Measurements from ENCODE around the gene TMEM95. TPM values are rescaled to one million over a fixed set of nuclear protein-coding genes. Genes with fewer than 3 reads are reported as not detected.

TMEM95 gene
- total RNA-seq (2022; extraction: Qiagen RNA extraction; ENCODE audit: low read depth): not detected in 5 replicates

GRCh38 chr17:7355053-7355452, at the start of gene TMEM95:
TSS of gene TMEM95 (plus strand) at chr17:7355156. CDS start at chr17:7355205, 49 bp downstream.

GRCh38 chr17:7306911-7307685, 47.9 kb upstream of the TMEM95 start, which contains the start of gene EIF5A:
TSS of gene EIF5A (plus strand) at chr17:7307628. CDS start at chr17:7309636, 2,008 bp downstream.

GRCh38 chr17:7314719-7315569, 40.0 kb upstream of the TMEM95 start, which contains the start of gene GPS2:
TSS of gene GPS2 (minus strand) at chr17:7315360. CDS start at chr17:7315052, 308 bp downstream.

GRCh38 chr17:7328840-7329373, 26.0 kb upstream of the TMEM95 start, which contains the start of gene NEURL4:
TSS of gene NEURL4 (minus strand) at chr17:7329335. CDS start at chr17:7329312, 23 bp downstream.

GRCh38 chr17:7336240-7337175, 18.4 kb upstream of the TMEM95 start, which contains the start of gene ACAP1:
TSS of gene ACAP1 (plus strand) at chr17:7336529. CDS start at chr17:7336735, 206 bp downstream.

GRCh38 chr17:7351665-7352502, 3.1 kb upstream of the TMEM95 start, which contains the start of gene KCTD11:
TSS of gene KCTD11 (plus strand) at chr17:7352162.

GRCh38 chr17:7380855-7381683, 26.1 kb downstream of the TMEM95 start, which contains the start of gene TNK1:
TSS of gene TNK1 (plus strand) at chr17:7381089. CDS start at chr17:7382927, 1,838 bp downstream.

GRCh38 chr17:7394452-7395191, 39.7 kb downstream of the TMEM95 start, which contains the start of gene PLSCR3:
TSS of gene PLSCR3 (minus strand) at chr17:7394525. CDS start at chr17:7394110, 415 bp downstream.

GRCh38 chr17:7403977-7404736, 49.2 kb downstream of the TMEM95 start, which contains the start of gene TMEM256:
TSS of gene TMEM256 (minus strand) at chr17:7404097. CDS start at chr17:7404084, 13 bp downstream.

Other genes starting within 250 kb of the TMEM95 start
- 0.17 TPM in 1 of 5 replicates, not detected in the others for gene ASGR2, start 240.3 kb upstream of the TMEM95 start, total RNA-seq (2022; extraction: Qiagen RNA extraction; ENCODE audit: low read depth)
- gene ASGR1, start 175.8 kb upstream of the TMEM95 start, total RNA-seq (2022; extraction: Qiagen RNA extraction; ENCODE audit: low read depth): 0.69 to 2.2 TPM (median 1.1 TPM) in 5 replicates
- gene DLG4, start 135.3 kb upstream of the TMEM95 start, total RNA-seq (2022; extraction: Qiagen RNA extraction; ENCODE audit: low read depth): 5.1 to 8.9 TPM (median 7.9 TPM) in 5 replicates
- gene ACADVL, start 135.2 kb upstream of the TMEM95 start, total RNA-seq (2022; extraction: Qiagen RNA extraction; ENCODE audit: low read depth): 303 to 481 TPM (median 423 TPM) in 5 replicates
- 23.8 to 44.5 TPM (median 38.9 TPM) in 5 replicates for gene DVL2, start 120.6 kb upstream of the TMEM95 start, total RNA-seq (2022; extraction: Qiagen RNA extraction; ENCODE audit: low read depth)
- 82.5 to 108 TPM (median 92.1 TPM) in 5 replicates for gene PHF23, start 115.7 kb upstream of the TMEM95 start, total RNA-seq (2022; extraction: Qiagen RNA extraction; ENCODE audit: low read depth)
- 646 to 813 TPM (median 659 TPM) in 5 replicates for gene GABARAP, start 112.7 kb upstream of the TMEM95 start, total RNA-seq (2022; extraction: Qiagen RNA extraction; ENCODE audit: low read depth)
- gene CTDNEP1, start 103.4 kb upstream of the TMEM95 start, total RNA-seq (2022; extraction: Qiagen RNA extraction; ENCODE audit: low read depth): 216 to 257 TPM (median 229 TPM) in 5 replicates
- gene ELP5, start 102.9 kb upstream of the TMEM95 start, total RNA-seq (2022; extraction: Qiagen RNA extraction; ENCODE audit: low read depth): 101 to 153 TPM (median 123 TPM) in 5 replicates
- 0.29 to 2.9 TPM (median 1.6 TPM) in 5 replicates for gene CLDN7, start 92.7 kb upstream of the TMEM95 start, total RNA-seq (2022; extraction: Qiagen RNA extraction; ENCODE audit: low read depth)
- 0.20 to 0.42 TPM (median 0.27 TPM) in 5 replicates for gene SLC2A4, start 73.4 kb upstream of the TMEM95 start, total RNA-seq (2022; extraction: Qiagen RNA extraction; ENCODE audit: low read depth)
- gene YBX2, start 60.5 kb upstream of the TMEM95 start, total RNA-seq (2022; extraction: Qiagen RNA extraction; ENCODE audit: low read depth): 0.19 to 0.84 TPM (median 0.47 TPM) in 5 replicates
- 1,510 to 1,758 TPM (median 1,707 TPM) in 5 replicates for gene EIF5A, start 47.5 kb upstream of the TMEM95 start, total RNA-seq (2022; extraction: Qiagen RNA extraction; ENCODE audit: low read depth)
- 96.6 to 116 TPM (median 107 TPM) in 5 replicates for gene GPS2, start 39.8 kb upstream of the TMEM95 start, total RNA-seq (2022; extraction: Qiagen RNA extraction; ENCODE audit: low read depth)
- gene NEURL4, start 25.8 kb upstream of the TMEM95 start, total RNA-seq (2022; extraction: Qiagen RNA extraction; ENCODE audit: low read depth): 17.1 to 38.9 TPM (median 32.2 TPM) in 5 replicates
- 2.9 to 5.3 TPM (median 3.1 TPM) in 5 replicates for gene ACAP1, start 18.6 kb upstream of the TMEM95 start, total RNA-seq (2022; extraction: Qiagen RNA extraction; ENCODE audit: low read depth)
- gene KCTD11, start 3.0 kb upstream of the TMEM95 start, total RNA-seq (2022; extraction: Qiagen RNA extraction; ENCODE audit: low read depth): 10.1 to 14.9 TPM (median 13.1 TPM) in 5 replicates
- 1.3 to 1.9 TPM (median 1.8 TPM) in 5 replicates for gene TNK1, start 25.9 kb downstream of the TMEM95 start, total RNA-seq (2022; extraction: Qiagen RNA extraction; ENCODE audit: low read depth)
- gene PLSCR3, start 39.4 kb downstream of the TMEM95 start, total RNA-seq (2022; extraction: Qiagen RNA extraction; ENCODE audit: low read depth): 29.3 to 48.8 TPM (median 39.6 TPM) in 5 replicates
- gene TMEM256, start 48.9 kb downstream of the TMEM95 start, total RNA-seq (2022; extraction: Qiagen RNA extraction; ENCODE audit: low read depth): 179 to 229 TPM (median 210 TPM) in 5 replicates
- 11.6 to 21.8 TPM (median 19.1 TPM) in 5 replicates for gene NLGN2, start 52.7 kb downstream of the TMEM95 start, total RNA-seq (2022; extraction: Qiagen RNA extraction; ENCODE audit: low read depth)
- gene SPEM1, start 65.2 kb downstream of the TMEM95 start, total RNA-seq (2022; extraction: Qiagen RNA extraction; ENCODE audit: low read depth): not detected in 5 replicates
- gene SPEM2, start 70.5 kb downstream of the TMEM95 start, total RNA-seq (2022; extraction: Qiagen RNA extraction; ENCODE audit: low read depth): not detected in 5 replicates
- gene SPEM3, start 73.7 kb downstream of the TMEM95 start, total RNA-seq (2022; extraction: Qiagen RNA extraction; ENCODE audit: low read depth): not detected in 5 replicates
- gene TMEM102, start 80.3 kb downstream of the TMEM95 start, total RNA-seq (2022; extraction: Qiagen RNA extraction; ENCODE audit: low read depth): 9.4 to 14.9 TPM (median 13.7 TPM) in 5 replicates
- 0.99 to 1.7 TPM (median 1.0 TPM) in 5 replicates for gene FGF11, start 84.4 kb downstream of the TMEM95 start, total RNA-seq (2022; extraction: Qiagen RNA extraction; ENCODE audit: low read depth)
- 6.9 to 9.9 TPM (median 9.7 TPM) in 5 replicates for gene CHRNB1, start 89.9 kb downstream of the TMEM95 start, total RNA-seq (2022; extraction: Qiagen RNA extraction; ENCODE audit: low read depth)
- 18.5 to 27.9 TPM (median 24.6 TPM) in 5 replicates for gene ZBTB4, start 124.5 kb downstream of the TMEM95 start, total RNA-seq (2022; extraction: Qiagen RNA extraction; ENCODE audit: low read depth)
- not detected in 5 replicates for gene SLC35G6, start 126.3 kb downstream of the TMEM95 start, total RNA-seq (2022; extraction: Qiagen RNA extraction; ENCODE audit: low read depth)
- gene POLR2A, start 129.2 kb downstream of the TMEM95 start, total RNA-seq (2022; extraction: Qiagen RNA extraction; ENCODE audit: low read depth): 47.9 to 98.5 TPM (median 85.3 TPM) in 5 replicates
- gene TNFSF12, start 193.9 kb downstream of the TMEM95 start, total RNA-seq (2022; extraction: Qiagen RNA extraction; ENCODE audit: low read depth): 7.8 to 14.5 TPM (median 12.5 TPM) in 5 replicates
- 0.09 to 1.5 TPM (median 0.57 TPM) in 5 replicates for gene TNFSF13, start 203.6 kb downstream of the TMEM95 start, total RNA-seq (2022; extraction: Qiagen RNA extraction; ENCODE audit: low read depth)
- 96.5 to 108 TPM (median 105 TPM) in 5 replicates for gene SENP3, start 206.8 kb downstream of the TMEM95 start, total RNA-seq (2022; extraction: Qiagen RNA extraction; ENCODE audit: low read depth)
- 23.3 to 40.6 TPM (median 33.0 TPM) in 5 replicates for gene CD68, start 224.5 kb downstream of the TMEM95 start, total RNA-seq (2022; extraction: Qiagen RNA extraction; ENCODE audit: low read depth)
- gene MPDU1, start 228.7 kb downstream of the TMEM95 start, total RNA-seq (2022; extraction: Qiagen RNA extraction; ENCODE audit: low read depth): 110 to 132 TPM (median 116 TPM) in 5 replicates
- 0.22 to 0.34 TPM (median 0.30 TPM) in 5 replicates for gene SOX15, start 234.9 kb downstream of the TMEM95 start, total RNA-seq (2022; extraction: Qiagen RNA extraction; ENCODE audit: low read depth)